SU-DHL-6 (cell line): ENCODE results near the gene PAK2.
"Not testable (repeated sequence)": the region's sequence is repeated elsewhere in the genome, so short reads cannot be mapped to it uniquely, and the experiment has no call there.

ENCODE experiments used
- H2AFZ ChIP-seq: fragments of 200-600 bp; sonication (generic); 2 replicates; pipeline ENCODE4 v1.6.1; 2014; ENCODE audit warnings: low read depth, mild to moderate bottlenecking, moderate library complexity, mixed read lengths, antibody characterized with exemption, low read length; ENCODE audit not compliant: severe bottlenecking
- H3F3A ChIP-seq: fragments of 200-600 bp; shearing (Covaris generic); 2 replicates; pipeline ENCODE4 v1.6.0; 2016; ENCODE audit warnings: antibody characterized with exemption, mild to moderate bottlenecking; ENCODE audit not compliant: insufficient read depth
- H3K27ac ChIP-seq: fragments of 200-600 bp; sonication (generic); 2 replicates; pipeline ENCODE4 v1.5.1; 2016; ENCODE audit warnings: low read depth, mild to moderate bottlenecking, low read length, moderate library complexity, mixed read lengths
- H3K27me3 ChIP-seq: fragments of 200-600 bp; sonication (generic), shearing (Covaris generic); 2 replicates; pipeline ENCODE4 v1.6.0; 2014; ENCODE audit warnings: mild to moderate bottlenecking, low read length
- H3K36me3 ChIP-seq: fragments of 200-600 bp; sonication (generic); 2 replicates; pipeline ENCODE4 v1.6.1; 2014; ENCODE audit warnings: mild to moderate bottlenecking, low read length, mixed read lengths
- H3K4me2 ChIP-seq: fragments of 300-600, 200-600 bp; shearing (Covaris generic), sonication (generic); 2 replicates; pipeline ENCODE4 v1.6.0; 2014; ENCODE audit warnings: low read length, low read depth, mild to moderate bottlenecking; ENCODE audit not compliant: poor library complexity, severe bottlenecking
- H3K4me3 ChIP-seq: fragments of 200-600 bp; sonication (generic); 2 replicates; pipeline ENCODE4 v1.5.1; 2014; ENCODE audit warnings: antibody characterized with exemption, low read length, mild to moderate bottlenecking, mixed read lengths; ENCODE audit not compliant: insufficient read depth, poor library complexity, severe bottlenecking
- H3K79me2 ChIP-seq: fragments of 200-600 bp; sonication (generic); 2 replicates; pipeline ENCODE4 v1.6.1; 2014; ENCODE audit warnings: mild to moderate bottlenecking, low read length, moderate library complexity; ENCODE audit not compliant: insufficient read depth
- H3K9ac ChIP-seq: fragments of 200-600 bp; sonication (generic); 2 replicates; pipeline ENCODE4 v1.7.0; 2014; ENCODE audit warnings: mild to moderate bottlenecking, low read length
- H3K9me2 ChIP-seq: fragments of 200-600 bp; sonication (generic); replicated peaks from 2 replicates; pipeline ENCODE4 v1.6.1; 2014; ENCODE audit warnings: low read length; ENCODE audit not compliant: insufficient read depth
- H3K9me3 ChIP-seq: fragments of 200-600 bp; sonication (generic); 2 replicates; pipeline ENCODE4 v1.6.1; 2014; ENCODE audit warnings: low read length, mixed read lengths; ENCODE audit not compliant: insufficient read depth
- H4K20me1 ChIP-seq: fragments of 200-600 bp; sonication (generic); 2 replicates; pipeline ENCODE4 v1.6.1; 2014; ENCODE audit warnings: low read depth, mild to moderate bottlenecking, antibody characterized with exemption, low read length, moderate library complexity, mixed read lengths
- EZH2phosphoT487 ChIP-seq: fragments of 200-600 bp; sonication (generic), shearing (Covaris generic); conservative IDR thresholded peaks from 2 replicates; pipeline ENCODE4 v1.6.1; 2018; ENCODE audit warnings: mild to moderate bottlenecking, antibody characterized with exemption, low read length, moderate library complexity, mixed read lengths
- TF ChIP-seq, protein P1 (sequence below): fragments of 200-600 bp; sonication (generic); IDR thresholded peaks from one replicate; pipeline ENCODE4 v1.5.1; 2017; ENCODE audit warnings: antibody characterized with exemption, mild to moderate bottlenecking, low read length, moderate library complexity; ENCODE audit not compliant: insufficient read depth, poor library complexity, severe bottlenecking

The PAK2 gene

GRCh38 chr3:196872316-196872715, 132.7 kb downstream of the PAK2 start:
- no peaks in the 10 kb centered on the region for H3K36me3 ChIP-seq
- no peak overlapping the region for H3K4me2 ChIP-seq
- peaks cover 92% of the 10 kb centered on the region for H3K79me2 ChIP-seq
- peaks cover 8% of the 10 kb centered on the region for H3F3A ChIP-seq
- no peak for TF ChIP-seq EZH2phosphoT487
- TF ChIP-seq, protein P1, sequence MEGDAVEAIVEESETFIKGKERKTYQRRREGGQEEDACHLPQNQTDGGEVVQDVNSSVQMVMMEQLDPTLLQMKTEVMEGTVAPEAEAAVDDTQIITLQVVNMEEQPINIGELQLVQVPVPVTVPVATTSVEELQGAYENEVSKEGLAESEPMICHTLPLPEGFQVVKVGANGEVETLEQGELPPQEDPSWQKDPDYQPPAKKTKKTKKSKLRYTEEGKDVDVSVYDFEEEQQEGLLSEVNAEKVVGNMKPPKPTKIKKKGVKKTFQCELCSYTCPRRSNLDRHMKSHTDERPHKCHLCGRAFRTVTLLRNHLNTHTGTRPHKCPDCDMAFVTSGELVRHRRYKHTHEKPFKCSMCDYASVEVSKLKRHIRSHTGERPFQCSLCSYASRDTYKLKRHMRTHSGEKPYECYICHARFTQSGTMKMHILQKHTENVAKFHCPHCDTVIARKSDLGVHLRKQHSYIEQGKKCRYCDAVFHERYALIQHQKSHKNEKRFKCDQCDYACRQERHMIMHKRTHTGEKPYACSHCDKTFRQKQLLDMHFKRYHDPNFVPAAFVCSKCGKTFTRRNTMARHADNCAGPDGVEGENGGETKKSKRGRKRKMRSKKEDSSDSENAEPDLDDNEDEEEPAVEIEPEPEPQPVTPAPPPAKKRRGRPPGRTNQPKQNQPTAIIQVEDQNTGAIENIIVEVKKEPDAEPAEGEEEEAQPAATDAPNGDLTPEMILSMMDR = no peak
- H3K9ac ChIP-seq = no peak overlapping the region
- peaks cover 5% of the 10 kb centered on the region; the same call in 1 of the 2 replicates for H4K20me1 ChIP-seq
- no peaks in the 10 kb centered on the region for H3K27me3 ChIP-seq
- H3K4me3 ChIP-seq = no peak overlapping the region
- H2AFZ ChIP-seq = no peak overlapping the region
- no peak overlapping the region for H3K27ac ChIP-seq
- H3K9me3 ChIP-seq = no peaks in the 10 kb centered on the region
- H3K9me2 ChIP-seq = no peaks in the 10 kb centered on the region

DNA sequence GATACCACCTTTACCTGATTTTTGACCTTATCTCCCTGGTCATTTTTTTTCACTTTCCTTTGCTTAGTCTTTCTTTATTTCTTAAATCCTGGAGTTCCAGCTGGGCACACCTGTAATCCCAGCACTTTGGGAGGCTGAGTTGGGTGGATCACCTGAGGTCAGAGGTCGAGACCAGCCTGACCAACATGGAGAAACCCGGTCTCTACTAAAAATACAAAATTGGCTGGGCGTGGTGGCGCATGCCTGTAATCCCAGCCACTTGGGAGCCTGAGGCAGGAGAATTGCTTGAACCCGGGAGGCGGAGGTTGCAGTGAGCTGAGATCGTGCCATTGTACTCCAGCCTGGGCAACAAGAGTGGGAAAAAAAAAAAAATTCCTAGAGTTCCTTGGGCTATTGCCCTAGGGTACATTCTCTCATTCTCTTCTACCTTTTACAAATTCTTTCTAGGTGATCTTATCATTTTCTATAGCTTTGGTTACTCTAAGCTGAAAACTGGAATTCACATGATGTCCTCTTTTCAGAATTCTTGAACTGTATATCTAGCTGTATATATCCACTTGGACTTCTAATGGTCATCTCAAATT, 134.9 kb downstream of the PAK2 start:
- H3K9me3 ChIP-seq, H3K9me2 ChIP-seq, H3K9ac ChIP-seq, H3K27ac ChIP-seq, H3K36me3 ChIP-seq, H3K4me2 ChIP-seq, H3K27me3 ChIP-seq, H2AFZ ChIP-seq, H3K4me3 ChIP-seq, H4K20me1 ChIP-seq: not testable (repeated sequence)
- H3F3A ChIP-seq = peaks cover 11% of the 10 kb centered on the region
- H3K79me2 ChIP-seq = peaks cover 97% of the 10 kb centered on the region

DNA sequence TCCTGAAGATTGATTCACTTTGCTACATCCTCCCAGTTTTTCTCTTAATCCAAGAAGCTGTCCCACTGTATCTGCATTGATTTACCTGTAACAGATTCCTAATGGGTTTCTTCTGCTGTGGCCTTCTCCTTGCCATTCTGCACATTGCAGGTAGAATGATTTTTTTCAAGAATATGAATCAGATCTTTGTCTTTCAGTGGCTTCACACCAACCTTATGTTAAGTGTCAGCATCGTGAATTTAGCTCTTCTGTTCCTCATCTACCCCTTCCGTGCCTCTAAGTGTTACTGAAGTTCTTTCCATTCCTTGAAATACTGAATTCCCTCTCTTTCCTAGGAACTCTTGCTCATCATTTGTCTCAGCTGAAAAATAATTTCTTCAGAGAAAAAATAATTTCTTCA, 135.6 kb downstream of the PAK2 start:
- H3K79me2 ChIP-seq = peaks cover 97% of the 10 kb centered on the region
- no peaks in the 10 kb centered on the region for H3K9me3 ChIP-seq
- peaks cover 11% of the 10 kb centered on the region; the same call in 1 of the 2 replicates for H3F3A ChIP-seq
- no peaks in the 10 kb centered on the region for H3K27me3 ChIP-seq
- TF ChIP-seq, protein P1 = no peak
- no peak for TF ChIP-seq EZH2phosphoT487
- H3K36me3 ChIP-seq = no peaks in the 10 kb centered on the region
- no peak overlapping the region for H3K9ac ChIP-seq
- H4K20me1 ChIP-seq = peaks cover 5% of the 10 kb centered on the region; the same call in 1 of the 2 replicates
- no peak overlapping the region for H2AFZ ChIP-seq
- H3K4me2 ChIP-seq = no peak overlapping the region
- H3K27ac ChIP-seq = no peak overlapping the region
- H3K4me3 ChIP-seq = no peak overlapping the region
- H3K9me2 ChIP-seq = no peaks in the 10 kb centered on the region
